ENCODE measurements around the gene GNB4. TPM values are rescaled to one million over a fixed set of nuclear protein-coding genes. Genes with fewer than 3 reads are reported as not detected.
A peak's percentile ranks its signal among the peaks of the same experiment; 100 is the strongest.

Gene GNB4
- total RNA-seq, 1 experiment from 2014 or later, result 19.4 TPM

DNA sequence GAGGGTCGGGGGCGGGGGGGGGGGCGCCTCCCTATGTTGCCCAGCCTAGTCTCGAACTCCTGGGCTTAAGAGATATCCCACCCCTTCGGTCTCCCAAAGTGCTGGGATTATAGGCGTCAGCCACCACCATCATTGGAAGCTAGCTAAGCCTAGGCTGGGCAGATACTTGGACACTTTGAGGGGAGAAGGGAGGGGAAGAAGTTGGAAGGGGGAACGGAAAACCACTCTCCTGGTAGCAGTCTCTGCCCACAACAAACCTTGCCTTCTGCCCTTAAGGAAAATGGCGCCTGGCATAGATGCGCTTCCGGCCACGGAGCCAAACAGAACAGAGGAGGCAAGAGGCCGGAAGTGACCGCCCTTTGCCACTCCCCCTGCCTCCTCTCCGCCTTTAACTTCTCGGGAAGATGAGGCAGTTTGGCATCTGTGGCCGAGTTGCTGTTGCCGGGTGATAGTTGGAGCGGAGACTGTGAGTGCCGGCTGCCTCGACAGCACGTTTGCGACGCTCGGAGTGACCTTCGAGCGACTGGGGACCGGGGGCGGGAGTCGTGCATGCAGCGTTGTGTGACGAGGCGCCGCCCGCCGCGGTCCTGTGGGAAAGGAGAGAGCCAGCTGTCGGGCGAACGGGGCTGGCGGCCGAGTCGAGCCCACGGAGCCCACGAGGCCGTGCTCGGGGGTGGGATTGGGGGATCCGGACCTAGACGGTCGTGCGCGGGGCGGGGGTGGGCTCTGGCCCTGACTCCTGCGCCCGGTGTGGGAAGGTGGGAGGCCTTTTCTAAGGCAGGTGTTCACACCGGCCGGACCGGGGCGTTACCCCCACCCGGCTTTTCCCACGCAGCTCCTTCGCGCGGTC lies 103.7 kb downstream of the GNB4 start, which contains the start of gene MFN1:
Gene MFN1 (plus strand): TSS at position 365 of the 850 bp plus-strand sequence. CDS start 1,143 bp downstream, outside the sequence.
- no TSS peak for BruUV-seq (replicated peaks)

More for the DNA sequence above, 103.7 kb downstream of the GNB4 start, which contains the start of gene MFN1:
- Histone ChIP-seq H3K9me3 (ENCODE audit: insufficient read depth, low read depth) (no peaks in the 10 kb centered on the region), H3F3A (ENCODE audit: insufficient read depth, low read depth) (peaks cover 18% of the 10 kb centered on the region; the same call in 1 of the 2 replicates), H3K4me2 (peak within 1 kb of the TSS; percentile 94), H3K27ac (peak within 1 kb of the TSS; percentile 62), H3K4me3 (peak within 1 kb of the TSS; percentile 77), H4K20me1 (ENCODE audit: insufficient read depth) (no peaks in the 10 kb centered on the region; the same call in 1 of the 2 replicates), H3K9me2 (ENCODE audit: insufficient read depth) (no peaks in the 10 kb centered on the region), H3K79me2 (ENCODE audit: low read depth) (peaks cover 28% of the 10 kb centered on the region), H3K36me3 (ENCODE audit: low read depth) (peaks cover 25% of the 10 kb centered on the region), H3K27me3 (ENCODE audit: insufficient read depth, low read depth) (no peaks in the 10 kb centered on the region), H3K4me1 (replicated peaks; ENCODE audit: insufficient read depth) (peaks cover 17% of the 10 kb centered on the region), H2AFZ (peak within 1 kb of the TSS; percentile 90)
- peak; percentile 95 for DNase-seq
- intact Hi-C loops (cut with micrococcal nuclease; ENCODE audit: unreplicated experiment), result loop anchor here (1.0 kb wide), 4 partner anchors 25 to 257 kb away; partner anchors contain the start of genes MRPL47 and NDUFB5
- ChIA-PET POLR2A (ENCODE audit: unreplicated experiment) (interaction anchor here (0.5 to 1.3 kb wide), 2 partner anchors 215 to 418 kb away, joined by 5 to 9 read pairs; partner anchors contain the start of gene ACTL6A), CTCF (interaction anchor here (0.6 to 1.9 kb wide), 2 partner anchors 26 to 464 kb away, joined by 4 to 5 read pairs; no protein-coding TSS in a partner anchor)
- no peak for TF ChIP-seq EZH2 (IDR thresholded peaks at IDR 0.05; ENCODE audit: low read depth)
- TF ChIP-seq, protein P1, sequence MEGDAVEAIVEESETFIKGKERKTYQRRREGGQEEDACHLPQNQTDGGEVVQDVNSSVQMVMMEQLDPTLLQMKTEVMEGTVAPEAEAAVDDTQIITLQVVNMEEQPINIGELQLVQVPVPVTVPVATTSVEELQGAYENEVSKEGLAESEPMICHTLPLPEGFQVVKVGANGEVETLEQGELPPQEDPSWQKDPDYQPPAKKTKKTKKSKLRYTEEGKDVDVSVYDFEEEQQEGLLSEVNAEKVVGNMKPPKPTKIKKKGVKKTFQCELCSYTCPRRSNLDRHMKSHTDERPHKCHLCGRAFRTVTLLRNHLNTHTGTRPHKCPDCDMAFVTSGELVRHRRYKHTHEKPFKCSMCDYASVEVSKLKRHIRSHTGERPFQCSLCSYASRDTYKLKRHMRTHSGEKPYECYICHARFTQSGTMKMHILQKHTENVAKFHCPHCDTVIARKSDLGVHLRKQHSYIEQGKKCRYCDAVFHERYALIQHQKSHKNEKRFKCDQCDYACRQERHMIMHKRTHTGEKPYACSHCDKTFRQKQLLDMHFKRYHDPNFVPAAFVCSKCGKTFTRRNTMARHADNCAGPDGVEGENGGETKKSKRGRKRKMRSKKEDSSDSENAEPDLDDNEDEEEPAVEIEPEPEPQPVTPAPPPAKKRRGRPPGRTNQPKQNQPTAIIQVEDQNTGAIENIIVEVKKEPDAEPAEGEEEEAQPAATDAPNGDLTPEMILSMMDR (conservative IDR thresholded peaks at IDR 0.05), result no peak

Other genes with a start within 250 kb of the GNB4 start
- 7.4 and 8.9 TPM in 2 replicates for gene KCNMB3, start 200.4 kb downstream of the GNB4 start, total RNA-seq (2021)
- gene ZNF639, start 128.4 kb downstream of the GNB4 start, total RNA-seq (2021), result 39.3 and 40.3 TPM in 2 replicates
- gene MFN1, start 103.8 kb downstream of the GNB4 start, total RNA-seq (2021), result 69.1 and 69.6 TPM in 2 replicates
- 87.9 and 113 TPM in 2 replicates for gene ACTL6A, start 111.5 kb upstream of the GNB4 start, total RNA-seq (2021)
- gene MRPL47, start 153.2 kb upstream of the GNB4 start, total RNA-seq (2021), result 51.3 and 56.1 TPM in 2 replicates
- gene NDUFB5, start 153.3 kb upstream of the GNB4 start, total RNA-seq (2021), result 121 and 128 TPM in 2 replicates
- 24.7 and 24.8 TPM in 2 replicates for gene USP13, start 201.6 kb upstream of the GNB4 start, total RNA-seq (2021)